Kidney (tissue), 14 donors: ENCODE results near the gene TBC1D1. TPM values are rescaled to one million over a fixed set of nuclear protein-coding genes. Genes with fewer than 3 reads are reported as not detected.
A peak's percentile ranks its signal among the peaks of the same experiment; 100 is the strongest.

Experiments used
- DNase-seq, 5 donors: peaks; one replicate each; pipeline ENCODE4 v3.0.0-alpha.2; 2013 to 2020
- FAIRE-seq: peaks from 2 replicates; lab custom pipeline; 2012; peaks lifted over from hg19 to GRCh38; lab: Jason Lieb, UNC
- H3K27ac ChIP-seq, 2 donors: one replicate each; pipeline ENCODE4 v1.7.0; 2013; ENCODE audit warnings: low read depth in 2 of 2, low read length in 2 of 2, inconsistent platforms in 1 of 2
- H3K27me3 ChIP-seq: one replicate; pipeline ENCODE4 v1.7.1; 2013; ENCODE audit warnings: low read length, inconsistent platforms; ENCODE audit not compliant: control insufficient read depth, insufficient read depth
- H3K36me3 ChIP-seq, 3 donors: one replicate each; pipeline versions ENCODE4 v1.7.0 to v1.7.1; 2013; ENCODE audit warnings: low read length in 3 of 3, control low read depth in 1 of 3, inconsistent platforms in 1 of 3; ENCODE audit not compliant: insufficient read depth in 3 of 3, control insufficient read depth in 2 of 3
- H3K4me1 ChIP-seq, 3 donors: one replicate each; pipeline versions ENCODE4 v1.7.0 to v1.7.1; 2013; ENCODE audit warnings: low read length in 3 of 3, inconsistent platforms in 1 of 3, low read depth in 1 of 3; ENCODE audit not compliant: control insufficient read depth in 2 of 3, insufficient read depth in 2 of 3
- H3K4me3 ChIP-seq, 3 donors: one replicate each; pipeline versions ENCODE4 v1.7.0 to v1.8.1; 2013; ENCODE audit warnings: low read length in 3 of 3, control low read depth in 1 of 3, inconsistent platforms in 1 of 3
- H3K9ac ChIP-seq, 3 donors: one replicate each; pipeline versions ENCODE4 v1.7.0 to v1.7.1; 2013; ENCODE audit warnings: low read length in 3 of 3, control low read depth in 1 of 3, inconsistent platforms in 1 of 3
- H3K9me3 ChIP-seq, 3 donors: one replicate each; pipeline versions ENCODE4 v1.7.0 to v1.7.1; 2013; ENCODE audit warnings: low read length in 3 of 3, control low read depth in 1 of 3, inconsistent platforms in 1 of 3; ENCODE audit not compliant: control insufficient read depth in 2 of 3, insufficient read depth in 1 of 3
- CTCF ChIP-seq: IDR thresholded peaks from 3 replicates; pipeline ENCODE4 v1.5.1; 2012; ENCODE audit warnings: mild to moderate bottlenecking, moderate library complexity, borderline replicate concordance; ENCODE audit not compliant: insufficient read depth; ENCODE audit errors: extremely low read depth
- intact Hi-C: fragments of 100-400 bp; cut with DNase I; formaldehyde crosslinking; loops from one replicate; pipeline ENCODE4 v1.11.1; 2022
- polyA plus RNA-seq: library from polyadenylated mRNA; stranded (reverse); fragments of 350-450 nt; fragmentation: Illumina TruSeq; extraction: RNeasy Lipid Tissue Mini Kit (QIAGEN cat#74804); gene quantifications from one replicate; pipeline ENCODE4 v1.2.3, GENCODE V29; 2014; ENCODE audit warnings: low read depth, low replicate concordance; ENCODE audit not compliant: insufficient read depth
- total RNA-seq: library from RNA; stranded (reverse); fragmentation: NEBNext Ultra II Directional; extraction: Animal tissue kit (Norgen Biotek cat#: 25700); gene quantifications from one replicate; pipeline ENCODE4 v1.2.1, GENCODE V29; 2021
- donor health status: control.
- donor health status: control.
- donor health status: control.
- donor health status: control.
- donor health status: control.
- donor health status: DM: yes; HTN: yes; CAD: no.
- donor health status: Normal renal cell carcinoma (clear cell type).

The TBC1D1 gene
- total and polyA plus RNA-seq, 2 donors from 2014 or later: 170 to 182 TPM

DNA sequence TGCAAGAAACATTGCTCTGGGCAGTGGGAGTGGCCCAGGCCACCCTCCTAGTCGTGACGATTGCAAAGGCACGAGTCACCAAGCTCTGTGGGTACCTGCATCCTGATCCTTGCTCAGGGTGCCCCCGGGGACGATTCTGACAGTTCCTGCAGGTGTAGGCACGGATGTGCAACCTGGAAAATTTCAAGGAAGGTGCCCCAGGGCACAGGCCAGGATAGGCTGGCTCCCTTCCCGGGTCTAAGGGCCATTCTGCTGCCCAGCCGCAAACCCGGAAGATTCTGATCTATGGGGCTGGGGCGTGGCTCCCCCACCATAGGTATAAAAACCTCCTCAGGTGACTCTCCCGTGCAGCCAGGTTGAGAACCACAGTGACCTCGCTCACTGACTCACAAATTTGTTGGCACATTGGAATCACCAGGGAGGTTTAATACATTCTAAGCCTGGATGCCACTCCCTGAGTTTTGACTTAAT lies 297.8 kb downstream of the TBC1D1 start:
- DNase-seq (peak in 1 of 5 donors; percentile 81), FAIRE-seq (no peak)
- Histone ChIP-seq H3K9ac (no peak overlapping the region), H3K4me3 (no peak overlapping the region), H3K27me3 (no peaks in the 10 kb centered on the region), H3K27ac (no peak overlapping the region), H3K9me3 (no peaks in the 10 kb centered on the region), H3K36me3 (no peaks in the 10 kb centered on the region), H3K4me1 (peaks cover 0 to 22% (median 5%) of the 10 kb centered on the region in 3 donors)
- TF ChIP-seq CTCF: no peak
- intact Hi-C loops: no loop called here

Other genes with a start within 250 kb of the TBC1D1 start
- gene RELL1, start 204.7 kb upstream of the TBC1D1 start, total RNA-seq: 38.4 TPM
- gene RELL1, start 204.7 kb upstream of the TBC1D1 start, polyA plus RNA-seq: 1.4 TPM
- gene PGM2, start 64.4 kb upstream of the TBC1D1 start, total RNA-seq: 30.7 TPM
- 15.5 TPM for gene PGM2, start 64.4 kb upstream of the TBC1D1 start, polyA plus RNA-seq
- gene PTTG2, start 69.3 kb downstream of the TBC1D1 start, total RNA-seq: 1.0 TPM
- not detected for gene PTTG2, start 69.3 kb downstream of the TBC1D1 start, polyA plus RNA-seq